GM18868 (cell line): Measurements from ENCODE around the gene ZNF689.

Source experiments
- ATAC-seq: cut with Tn5 transposase; IDR thresholded peaks from one replicate; pipeline ENCODE4 v1.9.1; 2021; ENCODE audit warnings: mild to moderate bottlenecking, moderate library complexity; ENCODE audit not compliant: unreplicated experiment

ZNF689 gene

GRCh38 chr16:30566531-30566930 lies 43.7 kb downstream of the ZNF689 start:
- no peak for ATAC-seq

GRCh38 chr16:30565984-30566383 lies 44.2 kb downstream of the ZNF689 start:
- ATAC-seq = no peak

DNA sequence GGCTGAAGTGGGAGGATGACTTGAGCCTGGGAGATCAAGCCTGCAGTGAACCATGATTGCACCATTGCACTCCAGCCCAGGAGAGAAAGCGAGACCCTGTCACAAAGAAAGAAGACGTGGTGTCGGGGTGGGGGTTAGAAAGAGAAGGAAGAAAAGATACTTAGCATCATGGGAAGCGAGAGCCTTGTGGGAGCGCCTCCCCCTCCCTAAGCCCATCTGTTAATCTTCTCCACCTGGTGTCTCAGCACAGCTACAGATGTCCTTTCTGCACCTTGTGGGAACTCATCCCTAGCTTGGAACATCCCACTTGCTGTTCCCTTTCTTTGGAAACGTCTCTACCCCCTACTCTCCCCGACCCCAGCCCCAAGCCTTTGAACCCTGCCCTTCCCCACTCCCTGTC lies 44.7 kb downstream of the ZNF689 start:
- ATAC-seq = no peak

DNA sequence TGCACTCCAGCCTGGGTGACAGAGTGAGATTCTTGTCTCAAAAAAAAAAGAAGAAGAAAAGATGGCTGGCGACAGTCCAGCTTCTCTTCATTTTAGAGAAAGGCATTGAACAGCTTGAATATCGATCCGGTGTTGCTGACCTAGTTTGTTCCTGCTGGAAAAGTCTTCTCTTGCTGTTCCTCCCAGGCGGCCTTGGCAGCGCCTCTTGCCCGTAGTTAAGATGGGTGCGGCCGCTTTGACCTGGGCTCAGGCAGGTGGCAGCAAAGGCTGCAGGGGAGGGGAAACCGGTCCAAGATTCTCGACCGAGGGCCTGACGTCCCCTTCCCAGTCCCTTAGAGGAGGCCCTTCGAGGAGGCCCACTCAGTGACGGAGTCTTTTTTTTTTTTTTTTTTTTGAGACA lies 48.2 kb downstream of the ZNF689 start:
- no peak for ATAC-seq

GRCh38 chr16:30561089-30561816 lies 48.9 kb downstream of the ZNF689 start:
- ATAC-seq = no peak

DNA sequence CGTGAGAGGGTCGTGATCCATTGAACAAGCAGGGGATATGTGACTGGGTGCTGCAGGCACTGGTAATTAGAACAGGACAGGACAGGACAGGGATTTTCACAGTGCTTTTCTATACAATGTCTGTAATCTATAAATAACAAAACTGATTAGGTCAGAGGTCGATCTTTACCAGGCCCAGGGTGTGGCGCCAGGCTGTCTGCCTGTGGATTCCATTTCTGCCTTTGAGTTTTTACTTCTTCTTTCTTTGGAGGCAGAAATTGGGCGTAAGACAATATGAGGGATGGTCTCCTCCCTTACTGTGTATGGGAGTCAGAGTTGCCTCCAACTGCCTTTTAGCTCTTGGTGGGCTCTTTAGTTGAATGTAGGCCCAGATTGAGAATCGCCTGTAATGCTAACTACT lies 50.5 kb downstream of the ZNF689 start:
- ATAC-seq = no peak

DNA sequence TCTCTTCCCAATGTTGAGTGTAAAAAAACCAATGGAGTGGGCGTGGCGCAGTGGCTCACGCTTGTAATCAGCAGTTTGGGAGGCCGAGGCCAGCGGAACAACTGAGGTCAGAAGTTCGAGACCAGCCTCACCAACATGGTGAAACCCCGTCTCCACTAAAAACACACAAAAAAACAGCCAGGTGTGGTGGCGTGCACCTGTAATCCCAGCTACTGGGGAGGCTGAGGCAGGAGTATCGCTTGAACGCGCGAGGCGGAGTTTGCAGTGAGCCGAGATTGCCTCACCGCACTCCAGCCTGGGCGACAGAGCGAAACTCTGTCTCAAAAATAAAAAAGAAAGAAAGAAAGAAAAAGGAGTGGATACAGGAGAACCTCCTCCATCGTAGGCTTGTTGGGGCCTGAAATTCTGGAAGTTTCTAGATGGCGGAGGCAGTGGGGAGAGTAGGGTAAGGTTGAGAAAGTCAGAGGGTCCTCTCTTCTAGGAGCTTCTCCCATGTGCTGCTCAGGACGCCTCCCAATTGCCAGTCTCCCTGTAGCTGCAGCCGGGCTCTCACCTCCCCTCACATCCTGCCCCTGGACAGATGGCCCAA lies 51.3 kb downstream of the ZNF689 start:
- no peak for ATAC-seq

DNA sequence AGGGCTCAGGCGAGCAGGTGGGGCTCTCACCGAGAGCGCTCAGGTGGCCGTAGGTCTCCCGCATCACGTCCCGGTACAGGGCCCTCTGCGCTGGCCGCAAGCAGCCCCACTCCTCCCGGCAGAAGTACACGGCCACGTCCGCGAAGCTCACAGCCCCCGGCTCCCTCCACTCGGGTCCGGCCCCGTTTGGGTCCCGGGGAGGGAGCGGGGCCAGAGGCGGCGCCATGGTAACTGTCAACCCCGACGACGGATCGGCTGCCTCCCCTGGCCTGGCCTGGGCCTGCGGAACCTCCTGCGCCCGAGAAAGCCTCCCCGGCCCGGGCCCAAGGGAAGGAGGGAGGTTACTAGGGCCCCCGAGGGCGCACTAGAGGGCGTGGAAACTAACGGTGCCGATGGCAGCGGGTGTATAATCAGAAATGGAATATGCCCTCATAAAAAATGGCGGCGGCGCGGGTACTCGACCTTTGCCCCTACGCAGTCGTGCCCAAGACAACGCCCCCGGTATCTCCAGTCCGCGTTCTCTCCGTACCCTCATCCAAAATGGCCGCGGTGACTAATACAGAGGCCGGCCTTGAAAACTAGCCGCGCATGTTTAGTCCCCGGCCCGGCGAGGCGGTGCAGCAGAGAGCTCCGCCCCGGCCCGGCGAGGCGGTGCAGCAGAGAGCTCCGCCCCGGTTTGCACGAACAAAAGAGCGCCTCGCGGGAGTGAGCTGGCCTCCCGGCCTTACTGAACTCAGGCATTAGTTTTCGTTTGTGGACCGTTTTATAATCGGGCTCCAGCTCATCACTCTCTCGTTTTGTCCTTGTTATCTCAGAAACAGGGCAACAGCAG lies 52.0 kb downstream of the ZNF689 start, which contains the start of gene ZNF764:
Gene ZNF764, minus strand, starts transcription at position 418 of the 832 bp plus-strand sequence. Its CDS starts 192 bp downstream, at position 226.
- peak; percentile 97 for ATAC-seq

GRCh38 chr16:30557707-30557956 lies 52.6 kb downstream of the ZNF689 start:
- no peak for ATAC-seq

DNA sequence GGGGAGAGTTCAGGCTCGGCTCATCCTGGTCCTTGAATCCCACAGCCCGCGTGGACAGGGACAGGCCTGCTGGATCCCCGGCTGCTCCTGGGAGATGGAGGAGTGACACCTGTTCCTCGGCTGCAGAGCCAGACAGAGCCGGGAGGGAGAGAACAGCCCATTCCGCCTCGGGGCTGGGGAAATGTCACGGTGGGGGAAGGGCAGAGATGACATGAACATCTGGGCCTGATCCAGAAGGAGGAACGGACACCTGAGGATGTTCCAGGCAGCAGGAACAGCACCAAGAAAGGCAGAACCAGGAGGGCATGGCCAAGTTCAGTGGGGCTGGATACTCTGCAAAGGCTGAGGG lies 54.1 kb downstream of the ZNF689 start:
- no peak for ATAC-seq

GRCh38 chr16:30555315-30556124 lies 54.7 kb downstream of the ZNF689 start:
- ATAC-seq = no peak

DNA sequence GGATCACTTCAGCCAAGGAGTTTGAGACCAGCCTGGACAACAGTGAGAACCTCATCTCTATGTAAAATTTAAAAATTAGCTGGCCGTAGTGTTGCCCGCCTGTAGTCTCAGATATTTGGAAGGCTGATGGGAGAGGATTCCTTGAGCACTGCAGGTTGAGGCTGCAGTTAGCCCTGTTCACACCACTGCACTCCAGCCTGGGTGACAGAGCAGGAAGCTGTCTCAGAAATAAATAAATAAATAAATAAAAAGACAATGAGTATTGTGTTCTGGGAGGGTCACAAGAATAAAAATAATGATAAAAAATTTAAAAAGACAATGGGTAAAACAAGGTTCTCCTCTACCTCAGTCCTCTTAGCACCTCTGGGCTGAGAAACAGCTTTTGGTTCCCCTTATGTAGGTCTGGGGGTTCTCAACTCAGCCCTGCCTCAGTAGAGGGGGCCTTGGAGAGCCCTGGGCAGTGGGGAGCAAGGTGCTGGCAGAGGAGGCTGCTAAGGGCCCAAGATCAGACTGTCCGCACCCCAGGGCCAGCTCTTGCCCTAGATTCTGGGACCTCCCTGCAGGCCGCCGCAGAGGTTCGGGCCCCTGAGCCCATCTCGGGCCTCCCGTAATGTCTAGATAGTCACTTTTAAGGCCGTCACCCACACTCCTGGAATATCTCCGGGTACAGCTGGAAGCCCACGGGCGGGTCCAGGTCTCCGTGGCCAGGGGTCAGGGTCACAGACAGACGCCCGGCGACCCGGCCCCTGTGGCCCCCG lies 55.5 kb downstream of the ZNF689 start:
- no peak for ATAC-seq

GRCh38 chr16:30553393-30553899 lies 56.7 kb downstream of the ZNF689 start:
- no peak for ATAC-seq

GRCh38 chr16:30552956-30553355 lies 57.2 kb downstream of the ZNF689 start:
- no peak for ATAC-seq
